Measurements from ENCODE around the gene SPOCD1.

- TF ChIP-seq POLR2AphosphoS5 (IDR thresholded peaks at IDR 0.05; ENCODE audit: low read depth) (no peak), CTCF (IDR thresholded peaks at IDR 0.05; ENCODE audit: insufficient read depth, low read length) (no peak)
Observed at GRCh38 chr1:31830065-31830464, 14.2 kb upstream of the SPOCD1 start.

All from HL-60 (cell line).